Heart left ventricle (tissue), 16 donors: ENCODE results near the gene CLEC16A. TPM values are rescaled to one million over a fixed set of nuclear protein-coding genes. Genes with fewer than 3 reads are reported as not detected.

Experiments used
- ATAC-seq, 4 donors: fragments of 200-7000 bp; cut with Tn5 transposase; one replicate each; pipeline ENCODE4 v1.9.1; 2020 to 2022; ENCODE audit warnings: moderate library complexity in 4 of 4, mild to moderate bottlenecking in 3 of 4, moderate number of reproducible peaks in 1 of 4
- DNase-seq, 5 donors: peaks; one replicate each; pipeline ENCODE4 v3.0.0-alpha.2; 2020
- H3K27ac ChIP-seq, 12 donors: fragments of 200-600 bp; sonication (generic) in 4 of 12; one replicate each; pipeline versions ENCODE4 v1.5.0 to v1.8.0; 2016 to 2022; ENCODE audit warnings: mild to moderate bottlenecking in 2 of 12
- H3K27me3 ChIP-seq, 9 donors: fragments of 200-600 bp; sonication (generic) in 2 of 9; one replicate each; pipeline versions ENCODE4 v1.5.1 to v1.8.0; 2016 to 2022; ENCODE audit warnings: mild to moderate bottlenecking in 3 of 9
- H3K36me3 ChIP-seq, 9 donors: fragments of 200-600 bp; sonication (generic) in 2 of 9; one replicate each; pipeline versions ENCODE4 v1.5.0 to v1.8.0; 2018 to 2022; ENCODE audit warnings: mild to moderate bottlenecking in 2 of 9
- H3K4me1 ChIP-seq, 12 donors: fragments of 200-600 bp; sonication (generic) in 4 of 12; one replicate each; pipeline versions ENCODE4 v1.5.0 to v1.8.0; 2016 to 2022; ENCODE audit warnings: mild to moderate bottlenecking in 3 of 12
- H3K4me3 ChIP-seq, 12 donors: fragments of 200-600 bp; sonication (generic) in 4 of 12; one replicate each; pipeline versions ENCODE4 v1.5.0 to v1.8.0; 2017 to 2022; ENCODE audit warnings: mild to moderate bottlenecking in 9 of 12, moderate library complexity in 4 of 12
- H3K9me3 ChIP-seq, 12 donors: fragments of 200-600 bp; sonication (generic) in 4 of 12; one replicate each; pipeline versions ENCODE4 v1.5.0 to v1.8.0; 2016 to 2022; ENCODE audit warnings: mild to moderate bottlenecking in 1 of 12
- POLR2A ChIP-seq, 2 donors: fragments of 450-650 bp; IDR thresholded peaks; one replicate each; pipeline ENCODE4 v1.6.1; 2017; ENCODE audit warnings: antibody characterized with exemption in 2 of 2, mild to moderate bottlenecking in 2 of 2, moderate library complexity in 2 of 2
- WGBS, 4 donors: extraction: QIAGEN DNeasy Blood & Tissue Kit in 2 of 4; methylation state at CpG; one replicate each; pipeline versions ENCODE4 v1.1.5 to v1.1.7; 2013 to 2018; 5-methylcytosine and 5-hydroxymethylcytosine counted together
- intact Hi-C, 10 donors: fragments of 100-400 bp; cut with DNase I; formaldehyde crosslinking; loops; one replicate each; pipeline versions ENCODE4 v1.11.1 to v1.14.2; 2022
- polyA plus RNA-seq, 2 donors: library from polyadenylated mRNA; stranded (reverse); fragments of 200-250 nt; gene quantifications; one replicate each; pipeline ENCODE4 v1.2.3, GENCODE V29; 2013
- total RNA-seq, 9 donors: library from RNA; depleted of rRNA in 2 of 9; stranded (reverse); fragments of >200 nt in 2 of 9; fragmentation: NEBNext Ultra II Directional in 3 of 9; extraction: Animal tissue kit (Norgen Biotek cat#: 25700) in 3 of 9; gene quantifications; one replicate each; pipeline versions ENCODE4 v1.1.0 to v1.2.4, GENCODE V29; 2016 to 2023
- TF ChIP-seq, protein P1 (sequence below), 12 donors: fragments of 200-600 bp; sonication (generic) in 4 of 12; IDR thresholded peaks; one replicate each; pipeline versions ENCODE4 v1.5.0 to v1.8.0; 2018 to 2022; ENCODE audit warnings: antibody characterized with exemption in 12 of 12, mild to moderate bottlenecking in 5 of 12
- donor health status: ischemic (EF 13 %, LVEDD 7.1; RV severe dilation, severe dysfunction).
- donor health status: healthy with polysubstance abuse.
- donor health status: DM: no; HTN: yes; CAD: no.
- donor health status: DM: no; HTN: no; CAD: no.
- donor health status: ischemic (EF 25% LVEDD 6.9; RV normal size, moderate dysfunction).
- donor health status: ischemic (EF 25% LVEDD 5.7; RV mildly dilated, moderate dysfunction).
- donor health status: healthy.
- donor health status: DM: yes; HTN: yes; CAD: no.
- donor health status: ischemic (EF 35%, LVEDD 5.7; RV mildly dilated, moderate dysfunction).
- donor health status: nonischemic (EF 11% LVEDD 7.7; RV severe dilation, severe dysfunction).
- donor health status: DM: yes; HTN: yes; CAD: no.
- donor health status: PGD.
- donor health status: ischemic (EF 29% LVEDD 5.4; RV normal size, mild dysfunction).
- donor health status: nonischemic (EF 23%, LVEDD 6.1; RV moderate dilation, normal function).

The CLEC16A gene
- total and polyA plus RNA-seq, 11 donors, result 13.8 to 41.1 (median 23.7) TPM

DNA sequence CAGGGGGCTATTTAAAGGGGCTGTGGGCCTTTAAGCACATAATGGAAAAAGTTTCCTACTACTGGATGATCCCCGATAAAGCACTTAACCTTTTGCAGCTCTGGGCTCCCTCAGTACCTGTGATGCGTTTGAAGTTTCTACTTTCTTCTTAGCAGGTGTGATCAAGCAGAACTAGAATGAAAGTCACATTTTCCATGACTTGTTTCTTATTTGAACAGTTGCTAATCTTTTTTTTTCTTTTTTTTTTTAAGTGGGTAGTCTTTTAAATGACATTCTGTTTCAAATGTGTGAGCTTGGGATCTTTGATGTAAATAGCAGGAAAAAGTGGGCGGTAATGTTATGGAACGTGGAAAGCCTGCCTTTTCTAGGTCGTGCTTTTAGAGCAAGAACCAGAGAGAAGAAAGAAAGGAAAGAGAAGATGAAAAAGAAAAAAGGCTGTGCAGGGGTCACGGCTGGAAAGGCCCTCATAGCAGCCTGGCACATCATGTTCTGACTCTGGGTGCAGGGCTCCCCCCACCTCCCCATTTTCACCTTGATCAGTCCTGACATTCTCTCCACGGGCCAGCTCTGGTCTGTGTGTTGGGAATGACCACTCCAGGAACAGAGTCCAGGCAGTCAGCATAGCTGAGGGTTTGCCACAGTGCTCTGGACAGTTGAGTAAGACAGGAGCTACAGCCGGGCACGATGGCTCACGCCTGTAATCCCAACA is 150.6 kb downstream of the CLEC16A start:
- Histone ChIP-seq H3K36me3 (peaks cover 0 to 13% (median 0%) of the 10 kb centered on the region in 9 donors), H3K27me3 (no peaks in the 10 kb centered on the region), H3K27ac (peak overlapping the region in 1 of 12 donors; percentile 77), H3K4me3 (no peak overlapping the region), H3K9me3 (no peaks in the 10 kb centered on the region), H3K4me1 (peaks cover 0 to 33% (median 6%) of the 10 kb centered on the region in 12 donors)
- intact Hi-C loops, result loop anchor here in 1 of 10 donors (5.0 kb wide), 1 partner anchor 118 kb away; no protein-coding TSS in a partner anchor
- WGBS, 4 donors, result 88 to 91% (median 90%) methylated on average over 8 to 10 of the region's 10 CpGs
- no peak for DNase-seq
- TF ChIP-seq, protein P1, sequence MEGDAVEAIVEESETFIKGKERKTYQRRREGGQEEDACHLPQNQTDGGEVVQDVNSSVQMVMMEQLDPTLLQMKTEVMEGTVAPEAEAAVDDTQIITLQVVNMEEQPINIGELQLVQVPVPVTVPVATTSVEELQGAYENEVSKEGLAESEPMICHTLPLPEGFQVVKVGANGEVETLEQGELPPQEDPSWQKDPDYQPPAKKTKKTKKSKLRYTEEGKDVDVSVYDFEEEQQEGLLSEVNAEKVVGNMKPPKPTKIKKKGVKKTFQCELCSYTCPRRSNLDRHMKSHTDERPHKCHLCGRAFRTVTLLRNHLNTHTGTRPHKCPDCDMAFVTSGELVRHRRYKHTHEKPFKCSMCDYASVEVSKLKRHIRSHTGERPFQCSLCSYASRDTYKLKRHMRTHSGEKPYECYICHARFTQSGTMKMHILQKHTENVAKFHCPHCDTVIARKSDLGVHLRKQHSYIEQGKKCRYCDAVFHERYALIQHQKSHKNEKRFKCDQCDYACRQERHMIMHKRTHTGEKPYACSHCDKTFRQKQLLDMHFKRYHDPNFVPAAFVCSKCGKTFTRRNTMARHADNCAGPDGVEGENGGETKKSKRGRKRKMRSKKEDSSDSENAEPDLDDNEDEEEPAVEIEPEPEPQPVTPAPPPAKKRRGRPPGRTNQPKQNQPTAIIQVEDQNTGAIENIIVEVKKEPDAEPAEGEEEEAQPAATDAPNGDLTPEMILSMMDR (IDR thresholded peaks at IDR 0.05), result no peak
- TF ChIP-seq POLR2A (IDR thresholded peaks at IDR 0.05), result no peak
- ATAC-seq, result no peak

DNA sequence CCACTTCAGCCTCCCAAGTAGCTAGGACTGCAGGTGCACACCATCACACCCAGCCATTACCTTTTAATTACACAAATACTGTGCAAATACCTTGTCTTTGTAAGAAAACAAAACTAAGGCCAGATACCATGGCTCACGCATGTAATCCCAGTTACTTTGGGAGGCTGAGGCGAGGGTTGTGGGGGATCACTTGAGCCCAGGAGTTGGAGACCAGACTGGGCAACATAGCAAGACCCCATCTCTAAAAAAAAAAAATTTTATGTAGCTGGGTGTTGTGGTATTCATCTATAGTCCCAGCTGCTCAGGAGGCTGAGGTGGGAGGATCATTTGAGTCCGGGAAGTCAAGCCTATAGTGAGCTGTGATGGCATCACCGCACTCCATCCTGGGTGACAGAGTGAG is 151.6 kb downstream of the CLEC16A start:
- H3K4me3 ChIP-seq, result no peak overlapping the region
- H3K27me3 ChIP-seq, result no peaks in the 10 kb centered on the region
- H3K4me1 ChIP-seq, result peaks cover 0 to 41% (median 14%) of the 10 kb centered on the region in 12 donors
- DNase-seq, result no peak
- H3K36me3 ChIP-seq, result peaks cover 0 to 13% (median 0%) of the 10 kb centered on the region in 9 donors
- no peak for ATAC-seq
- H3K9me3 ChIP-seq, result no peaks in the 10 kb centered on the region
- intact Hi-C loops, result no loop called here
- H3K27ac ChIP-seq, result no peak overlapping the region
- 97 to 99% (median 98%) methylated on average over 4 of the region's 4 CpGs for WGBS, 4 donors
- TF ChIP-seq, protein P1 (IDR thresholded peaks at IDR 0.05), result no peak
- no peak for TF ChIP-seq POLR2A (IDR thresholded peaks at IDR 0.05)

DNA sequence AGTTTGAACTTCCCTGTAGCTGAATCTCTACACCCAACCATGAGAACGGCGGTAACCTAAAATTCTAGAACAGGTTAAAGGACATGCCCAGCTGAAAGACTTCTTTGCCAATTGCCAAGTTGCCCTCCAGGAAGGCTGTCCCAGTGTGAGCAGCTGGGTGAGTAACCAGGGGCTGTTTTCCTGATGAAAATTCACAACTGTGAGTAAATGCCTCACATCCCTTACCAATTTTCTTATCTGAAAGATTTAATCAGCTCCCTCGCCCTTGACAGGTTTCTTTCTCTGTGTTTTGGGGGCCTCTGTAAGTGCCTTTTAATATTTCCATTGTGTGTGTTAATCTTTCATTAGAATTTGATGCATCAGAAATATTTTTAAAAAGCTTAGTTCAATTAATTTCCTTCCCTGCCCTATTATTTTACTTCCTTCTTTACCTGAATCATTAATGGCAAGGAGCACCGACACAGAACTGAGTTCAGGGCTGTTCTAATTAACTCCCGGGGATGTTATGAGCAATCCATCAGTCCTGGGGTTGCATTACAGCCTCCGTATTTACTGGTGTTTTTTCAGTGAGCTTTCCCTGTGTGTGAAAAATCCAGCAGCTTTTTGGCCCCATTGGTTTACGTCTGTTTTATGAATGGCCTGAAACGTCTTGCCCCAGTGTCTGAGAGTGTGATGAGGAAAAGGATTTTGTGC is 152.9 kb downstream of the CLEC16A start:
- TF ChIP-seq POLR2A (IDR thresholded peaks at IDR 0.05), result no peak
- TF ChIP-seq, protein P1 (IDR thresholded peaks at IDR 0.05), result no peak
- peaks cover 0 to 13% (median 0%) of the 10 kb centered on the region in 9 donors for H3K36me3 ChIP-seq
- no peaks in the 10 kb centered on the region for H3K9me3 ChIP-seq
- WGBS, 4 donors, result 90 to 97% (median 92%) methylated on average over 8 of the region's 8 CpGs
- H3K4me3 ChIP-seq, result no peak overlapping the region
- intact Hi-C loops, result no loop called here
- ATAC-seq, result no peak
- H3K27me3 ChIP-seq, result no peaks in the 10 kb centered on the region
- H3K27ac ChIP-seq, result no peak overlapping the region
- no peak for DNase-seq
- H3K4me1 ChIP-seq, result peaks cover 0 to 48% (median 25%) of the 10 kb centered on the region in 12 donors

DNA sequence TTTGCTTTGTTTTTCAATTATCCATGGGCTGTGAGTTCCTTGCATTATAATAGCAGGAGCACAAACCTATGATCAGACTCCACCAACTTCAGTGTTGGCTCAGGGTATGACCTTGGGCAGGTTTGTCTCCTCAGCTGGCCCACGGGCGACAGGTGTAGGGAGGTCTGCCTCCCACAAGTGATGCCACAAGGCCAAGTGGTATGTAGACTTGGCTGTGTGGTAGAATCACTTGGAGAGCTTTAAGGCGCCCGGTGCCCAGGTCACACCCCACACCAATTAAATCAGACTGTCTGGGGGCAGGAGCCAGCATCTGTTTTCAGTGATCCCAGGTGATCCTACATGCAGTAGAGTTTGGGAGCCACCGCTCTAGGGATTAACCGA is 153.4 kb downstream of the CLEC16A start:
- no peaks in the 10 kb centered on the region for H3K27me3 ChIP-seq
- ATAC-seq (no peak), DNase-seq (no peak)
- TF ChIP-seq, protein P1 (IDR thresholded peaks at IDR 0.05), result no peak
- no peak for TF ChIP-seq POLR2A (IDR thresholded peaks at IDR 0.05)
- H3K4me1 ChIP-seq, result peaks cover 0 to 53% (median 29%) of the 10 kb centered on the region in 12 donors
- intact Hi-C loops, result no loop called here
- 95 to 100% (median 98%) methylated on average over 6 of the region's 6 CpGs for whole genome bisulfite sequencing, 4 donors
- no peak overlapping the region for H3K27ac ChIP-seq
- no peak overlapping the region for H3K4me3 ChIP-seq
- H3K9me3 ChIP-seq, result no peaks in the 10 kb centered on the region
- peaks cover 0 to 11% (median 0%) of the 10 kb centered on the region in 9 donors for H3K36me3 ChIP-seq
